Neural progenitor cell (in vitro differentiated cells): ENCODE measurements around the gene BACE2. TPM values are rescaled to one million over a fixed set of nuclear protein-coding genes. Genes with fewer than 3 reads are reported as not detected.
"Not testable (repeated sequence)": the region's sequence is repeated elsewhere in the genome, so short reads cannot be mapped to it uniquely, and the experiment has no call there.

ENCODE experiments used
- DNase-seq: peaks from one replicate; pipeline ENCODE4 v3.0.0-alpha.2; 2016; ENCODE audit warnings: low spot score
- H2AFZ ChIP-seq: fragments of 200-600 bp; sonication (generic); replicated peaks from 2 replicates; pipeline ENCODE4 v1.6.1; 2016; ENCODE audit warnings: antibody characterized with exemption
- H3F3A ChIP-seq: fragments of 200-600 bp; sonication (generic); 2 replicates; pipeline ENCODE4 v1.6.1; 2016; ENCODE audit warnings: antibody characterized with exemption, low read depth
- H3K27ac ChIP-seq: fragments of 200-600 bp; sonication (generic); 2 replicates; pipeline ENCODE4 v1.5.1; 2016; ENCODE audit warnings: mild to moderate bottlenecking
- H3K27me3 ChIP-seq: fragments of 200-600 bp; sonication (generic); 2 replicates; pipeline ENCODE4 v1.6.1; 2016; ENCODE audit warnings: mild to moderate bottlenecking, moderate library complexity
- H3K36me3 ChIP-seq: fragments of 200-600 bp; sonication (generic); 2 replicates; pipeline ENCODE4 v1.5.1; 2016
- H3K4me1 ChIP-seq: fragments of 200-600 bp; sonication (generic); 2 replicates; pipeline ENCODE4 v1.6.1; 2016; ENCODE audit warnings: mixed run types
- H3K4me2 ChIP-seq: fragments of 200-600 bp; sonication (generic); 2 replicates; pipeline ENCODE4 v1.6.1; 2016
- H3K4me3 ChIP-seq: fragments of 200-600 bp; sonication (generic); 2 replicates; pipeline ENCODE4 v1.5.1; 2016
- H3K79me2 ChIP-seq: fragments of 200-600 bp; sonication (generic); 2 replicates; pipeline ENCODE4 v1.6.1; 2016; ENCODE audit warnings: low read depth
- H3K9ac ChIP-seq: fragments of 200-600 bp; sonication (generic); 2 replicates; pipeline ENCODE4 v1.6.1; 2016
- H3K9me3 ChIP-seq: fragments of 200-600 bp; sonication (generic); 2 replicates; pipeline ENCODE4 v1.5.1; 2016; ENCODE audit warnings: low read depth
- H4K20me1 ChIP-seq: fragments of 200-600 bp; sonication (generic); 2 replicates; pipeline ENCODE4 v1.6.1; 2016; ENCODE audit warnings: low read depth
- H3K27ac Mint-ChIP-seq: 3 replicates; pipeline ENCODE4 v1.8.0; 2021; ENCODE audit warnings: mixed read lengths
- H3K27me3 Mint-ChIP-seq: 2 replicates; pipeline ENCODE4 v1.8.0; 2022; ENCODE audit warnings: low read depth, mild to moderate bottlenecking, inconsistent platforms, moderate library complexity, mixed read lengths; ENCODE audit not compliant: insufficient read depth
- H3K36me3 Mint-ChIP-seq: 3 replicates; pipeline ENCODE4 v1.8.0; 2021; ENCODE audit warnings: mixed read lengths
- H3K4me1 Mint-ChIP-seq: 3 replicates; pipeline ENCODE4 v1.8.0; 2021; ENCODE audit warnings: mixed read lengths
- H3K4me3 Mint-ChIP-seq: 3 replicates; pipeline ENCODE4 v1.8.0; 2021; ENCODE audit warnings: mild to moderate bottlenecking, moderate library complexity, mixed read lengths
- H3K9me3 Mint-ChIP-seq: 3 replicates; pipeline ENCODE4 v1.8.0; 2020; ENCODE audit warnings: mixed read lengths
- CTCF ChIP-seq: fragments of 200-600 bp; sonication (generic); IDR thresholded peaks from 2 replicates; pipeline ENCODE4 v1.5.1; 2017; ENCODE audit warnings: antibody characterized with exemption, mild to moderate bottlenecking
- EZH2 ChIP-seq: fragments of 200-600 bp; sonication (generic); IDR thresholded peaks from 2 replicates; pipeline ENCODE4 v1.6.1; 2017; ENCODE audit warnings: antibody characterized with exemption, mild to moderate bottlenecking, moderate library complexity
- EZH2phosphoT487 ChIP-seq: fragments of 200-600 bp; sonication (generic); IDR thresholded peaks from 2 replicates; pipeline ENCODE4 v1.6.1; 2017; ENCODE audit warnings: antibody characterized with exemption
- total RNA-seq: library from RNA; depleted of rRNA; stranded (reverse); fragments of >200 nt; gene quantifications from 2 replicates; pipeline ENCODE4 v1.2.3, GENCODE V29; 2015; ENCODE audit warnings: low replicate concordance

Gene BACE2
- total RNA-seq, 1 donor from 2014 or later: 0.15 TPM

GRCh38 chr21:41242238-41242829 lies 74.4 kb downstream of the BACE2 start:
- H3K27me3 ChIP-seq: no peaks in the 10 kb centered on the region
- no peak overlapping the region for H2AFZ ChIP-seq
- H4K20me1 ChIP-seq: no peaks in the 10 kb centered on the region
- no peak overlapping the region for H3K4me2 ChIP-seq
- no peak overlapping the region for H3K27ac ChIP-seq
- Mint-ChIP-seq H3K9me3 (no peaks in the 10 kb centered on the region), H3K4me1 (peaks cover 11% of the 10 kb centered on the region), H3K27ac (no peak overlapping the region), H3K4me3 (no peak overlapping the region), H3K36me3 (no peaks in the 10 kb centered on the region), H3K27me3 (peaks cover 6% of the 10 kb centered on the region)
- no peaks in the 10 kb centered on the region for H3K79me2 ChIP-seq
- no peaks in the 10 kb centered on the region for H3K36me3 ChIP-seq
- H3F3A ChIP-seq: no peaks in the 10 kb centered on the region
- H3K4me3 ChIP-seq: no peak overlapping the region
- H3K9me3 ChIP-seq: no peaks in the 10 kb centered on the region
- DNase-seq: no peak
- TF ChIP-seq EZH2: no peak
- TF ChIP-seq EZH2phosphoT487: no peak
- no peak for TF ChIP-seq CTCF
- H3K9ac ChIP-seq: no peak overlapping the region
- H3K4me1 ChIP-seq: no peaks in the 10 kb centered on the region

GRCh38 chr21:41243107-41243506 lies 75.1 kb downstream of the BACE2 start:
- TF ChIP-seq EZH2phosphoT487: no peak
- no peak for TF ChIP-seq CTCF
- no peak for TF ChIP-seq EZH2
- no peaks in the 10 kb centered on the region for H3K9me3 ChIP-seq
- H3K4me1 ChIP-seq: no peaks in the 10 kb centered on the region
- no peaks in the 10 kb centered on the region for H3K79me2 ChIP-seq
- Mint-ChIP-seq H3K9me3 (no peaks in the 10 kb centered on the region), H3K36me3 (no peaks in the 10 kb centered on the region), H3K4me1 (peaks cover 11% of the 10 kb centered on the region), H3K27ac (no peak overlapping the region), H3K27me3 (peaks cover 4% of the 10 kb centered on the region), H3K4me3 (no peak overlapping the region)
- H3F3A ChIP-seq: no peaks in the 10 kb centered on the region
- no peak overlapping the region for H3K4me3 ChIP-seq
- no peak overlapping the region for H2AFZ ChIP-seq
- DNase-seq: no peak
- H3K27me3 ChIP-seq: no peaks in the 10 kb centered on the region
- no peak overlapping the region for H3K27ac ChIP-seq
- H4K20me1 ChIP-seq: no peaks in the 10 kb centered on the region
- H3K9ac ChIP-seq: no peak overlapping the region
- H3K4me2 ChIP-seq: no peak overlapping the region
- no peaks in the 10 kb centered on the region for H3K36me3 ChIP-seq

GRCh38 chr21:41244266-41244880 lies 76.4 kb downstream of the BACE2 start:
- H3K36me3 Mint-ChIP-seq, DNase-seq, H3K4me3 Mint-ChIP-seq, H3K79me2 ChIP-seq, H3K27me3 Mint-ChIP-seq, H3K27ac Mint-ChIP-seq, H3K27me3 ChIP-seq, H3F3A ChIP-seq, H2AFZ ChIP-seq, H4K20me1 ChIP-seq, H3K9ac ChIP-seq, H3K4me1 ChIP-seq, H3K9me3 ChIP-seq, H3K4me2 ChIP-seq, H3K9me3 Mint-ChIP-seq, H3K36me3 ChIP-seq, H3K4me3 ChIP-seq, H3K27ac ChIP-seq: not testable (repeated sequence)
- H3K4me1 Mint-ChIP-seq: peaks cover 11% of the 10 kb centered on the region

GRCh38 chr21:41245509-41246135 lies 77.7 kb downstream of the BACE2 start:
- H2AFZ ChIP-seq: no peak overlapping the region
- TF ChIP-seq EZH2phosphoT487 (no peak), CTCF (no peak), EZH2 (no peak)
- no peak overlapping the region for H3K4me3 ChIP-seq
- DNase-seq: no peak
- H3K27ac Mint-ChIP-seq: no peak overlapping the region
- H3K27me3 ChIP-seq: no peaks in the 10 kb centered on the region
- no peaks in the 10 kb centered on the region for H3F3A ChIP-seq
- H3K4me1 Mint-ChIP-seq: peaks cover 11% of the 10 kb centered on the region
- no peaks in the 10 kb centered on the region for H4K20me1 ChIP-seq
- no peaks in the 10 kb centered on the region for H3K9me3 Mint-ChIP-seq
- no peaks in the 10 kb centered on the region for H3K36me3 ChIP-seq
- H3K36me3 Mint-ChIP-seq: peaks cover 2% of the 10 kb centered on the region
- H3K27ac ChIP-seq: no peak overlapping the region
- H3K4me2 ChIP-seq: no peak overlapping the region
- peaks cover 2% of the 10 kb centered on the region for H3K27me3 Mint-ChIP-seq
- H3K79me2 ChIP-seq: no peaks in the 10 kb centered on the region
- H3K9me3 ChIP-seq: no peaks in the 10 kb centered on the region
- no peak overlapping the region for H3K4me3 Mint-ChIP-seq
- H3K4me1 ChIP-seq: no peaks in the 10 kb centered on the region
- no peak overlapping the region for H3K9ac ChIP-seq
